ENCODE measurements around the gene ASPSCR1. TPM values are rescaled to one million over a fixed set of nuclear protein-coding genes. Genes with fewer than 3 reads are reported as not detected.

Gene ASPSCR1
- total RNA-seq, 1 donor from 2014 or later: 25.6 TPM

- H3K4me1 Mint-ChIP-seq (ENCODE audit: unreplicated experiment): peaks cover 5% of the 10 kb centered on the region
- no peak for TF ChIP-seq CTCF (IDR thresholded peaks at IDR 0.05; ENCODE audit: unreplicated experiment)
- H3K27me3 Mint-ChIP-seq (ENCODE audit: unreplicated experiment): peaks cover 7% of the 10 kb centered on the region
- H3K9me3 Mint-ChIP-seq (ENCODE audit: unreplicated experiment): no peaks in the 10 kb centered on the region
- H3K27ac Mint-ChIP-seq (ENCODE audit: unreplicated experiment): no peak overlapping the region
- peak overlapping the region; percentile 81 for H3K4me3 Mint-ChIP-seq (ENCODE audit: unreplicated experiment)
- peaks cover 2% of the 10 kb centered on the region for H3K36me3 Mint-ChIP-seq (ENCODE audit: low read depth, unreplicated experiment)
- DNase-seq (ENCODE audit: low spot score): peak; percentile 33
These were observed 46.2 kb downstream of the ASPSCR1 start for GRCh38 chr17:82023447-82024241.

DNA sequence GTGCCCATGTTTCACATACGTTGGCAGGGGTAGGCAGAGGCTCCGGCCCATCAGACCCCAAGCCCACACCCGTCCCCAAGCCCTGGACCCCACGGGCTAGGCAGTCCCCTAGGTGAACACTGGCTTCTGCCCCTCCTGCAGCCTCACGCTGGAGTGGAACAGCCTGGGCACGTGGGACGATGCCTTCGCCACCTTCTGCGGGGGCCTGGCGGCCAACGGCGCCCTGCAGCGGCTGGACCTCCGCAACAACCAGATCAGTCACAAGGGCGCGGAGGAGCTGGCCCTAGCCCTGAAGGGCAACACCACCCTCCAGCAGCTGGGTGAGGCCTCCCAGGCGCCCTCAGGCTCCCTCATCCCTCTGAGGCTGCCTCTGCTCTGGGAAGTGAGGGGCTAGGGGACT lies 47.4 kb downstream of the ASPSCR1 start:
- Mint-ChIP-seq H3K27me3 (ENCODE audit: unreplicated experiment) (peaks cover 8% of the 10 kb centered on the region), H3K4me3 (ENCODE audit: unreplicated experiment) (no peak overlapping the region), H3K36me3 (ENCODE audit: low read depth, unreplicated experiment) (no peaks in the 10 kb centered on the region), H3K9me3 (ENCODE audit: unreplicated experiment) (no peaks in the 10 kb centered on the region), H3K27ac (ENCODE audit: unreplicated experiment) (no peak overlapping the region), H3K4me1 (ENCODE audit: unreplicated experiment) (peaks cover 8% of the 10 kb centered on the region)
- no peak for DNase-seq (ENCODE audit: low spot score)
- TF ChIP-seq CTCF (IDR thresholded peaks at IDR 0.05; ENCODE audit: unreplicated experiment): no peak

DNA sequence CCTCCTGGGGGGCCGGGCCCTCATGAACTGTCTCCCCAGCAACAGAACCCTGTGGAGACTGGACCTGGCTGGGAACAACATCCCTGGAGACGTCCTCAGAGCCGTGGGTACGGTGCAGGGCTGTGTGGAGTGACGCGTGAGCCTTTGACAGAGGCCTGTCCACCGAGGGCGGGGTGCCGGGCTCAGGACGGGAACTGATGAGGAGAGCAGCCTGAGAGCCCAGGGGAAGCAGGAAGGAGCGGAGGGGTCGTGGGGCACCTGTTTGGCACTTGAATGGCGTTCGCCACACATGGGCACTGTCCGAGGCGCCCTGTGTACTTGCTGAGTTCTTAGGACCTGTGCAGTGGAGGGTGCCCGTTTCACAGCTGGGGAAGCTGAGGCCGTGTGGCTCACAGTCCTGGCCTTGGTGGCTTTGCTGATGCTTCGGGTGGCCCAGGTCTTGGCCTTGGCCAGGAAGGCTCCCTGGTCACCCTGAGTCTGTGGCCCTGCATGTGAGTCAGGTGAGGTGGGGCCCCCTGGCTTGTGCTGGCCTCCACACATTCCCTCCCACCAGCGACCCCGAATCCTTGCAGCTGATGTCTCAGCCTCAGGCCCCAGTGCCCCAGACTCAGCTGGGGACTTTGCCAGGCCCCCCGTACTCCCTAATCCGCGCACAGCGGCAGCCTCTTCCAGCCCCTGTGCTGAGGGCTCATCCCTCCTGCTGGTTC lies 48.1 kb downstream of the ASPSCR1 start:
- peaks cover 8% of the 10 kb centered on the region for H3K27me3 Mint-ChIP-seq (ENCODE audit: unreplicated experiment)
- no peaks in the 10 kb centered on the region for H3K9me3 Mint-ChIP-seq (ENCODE audit: unreplicated experiment)
- TF ChIP-seq CTCF (IDR thresholded peaks at IDR 0.05; ENCODE audit: unreplicated experiment): no peak
- DNase-seq (ENCODE audit: low spot score): no peak
- no peak overlapping the region for H3K27ac Mint-ChIP-seq (ENCODE audit: unreplicated experiment)
- H3K36me3 Mint-ChIP-seq (ENCODE audit: low read depth, unreplicated experiment): no peaks in the 10 kb centered on the region
- H3K4me1 Mint-ChIP-seq (ENCODE audit: unreplicated experiment): peaks cover 8% of the 10 kb centered on the region
- no peak overlapping the region for H3K4me3 Mint-ChIP-seq (ENCODE audit: unreplicated experiment)

- no peaks in the 10 kb centered on the region for H3K9me3 Mint-ChIP-seq (ENCODE audit: unreplicated experiment)
- peaks cover 11% of the 10 kb centered on the region for H3K27me3 Mint-ChIP-seq (ENCODE audit: unreplicated experiment)
- H3K27ac Mint-ChIP-seq (ENCODE audit: unreplicated experiment): no peak overlapping the region
- no peak for DNase-seq (ENCODE audit: low spot score)
- no peak for TF ChIP-seq CTCF (IDR thresholded peaks at IDR 0.05; ENCODE audit: unreplicated experiment)
- H3K4me1 Mint-ChIP-seq (ENCODE audit: unreplicated experiment): peaks cover 3% of the 10 kb centered on the region
- no peaks in the 10 kb centered on the region for H3K36me3 Mint-ChIP-seq (ENCODE audit: low read depth, unreplicated experiment)
- H3K4me3 Mint-ChIP-seq (ENCODE audit: unreplicated experiment): no peak overlapping the region
These were observed 50.8 kb downstream of the ASPSCR1 start for GRCh38 chr17:82028246-82028645.

DNA sequence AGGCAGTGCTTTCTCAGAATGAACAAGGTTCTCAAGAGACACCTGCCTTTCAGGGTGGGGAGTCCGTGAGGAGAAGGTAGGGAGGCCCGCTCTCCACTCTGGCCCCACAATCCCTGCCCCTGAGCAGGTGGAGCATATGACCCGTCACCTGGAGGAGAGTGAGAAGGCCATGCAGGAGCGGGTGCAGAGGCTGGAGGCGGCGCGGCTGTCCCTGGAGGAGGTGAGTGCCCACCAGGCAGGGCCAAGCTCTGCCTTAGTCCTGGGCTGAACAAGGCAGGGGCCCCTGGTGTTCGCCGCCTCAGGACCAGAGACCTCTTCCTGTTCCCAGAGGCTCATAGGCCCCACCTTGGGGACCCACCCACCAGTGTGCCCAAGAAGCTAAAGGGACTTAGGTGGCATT lies 51.5 kb downstream of the ASPSCR1 start:
- no peak for DNase-seq (ENCODE audit: low spot score)
- Mint-ChIP-seq H3K27ac (ENCODE audit: unreplicated experiment) (no peak overlapping the region), H3K27me3 (ENCODE audit: unreplicated experiment) (peaks cover 11% of the 10 kb centered on the region), H3K9me3 (ENCODE audit: unreplicated experiment) (no peaks in the 10 kb centered on the region), H3K36me3 (ENCODE audit: low read depth, unreplicated experiment) (no peaks in the 10 kb centered on the region), H3K4me1 (ENCODE audit: unreplicated experiment) (peaks cover 3% of the 10 kb centered on the region), H3K4me3 (ENCODE audit: unreplicated experiment) (no peak overlapping the region)
- no peak for TF ChIP-seq CTCF (IDR thresholded peaks at IDR 0.05; ENCODE audit: unreplicated experiment)

Measured in endothelial cell (in vitro differentiated cells).